ENCODE measurements around the gene NDP.
"Not testable (repeated sequence)": the region's sequence is repeated elsewhere in the genome, so short reads cannot be mapped to it uniquely, and the experiment has no call there.

Gene NDP

GRCh38 chrX:43970528-43970927 is 2.7 kb downstream of the NDP start:
- no peak for DNase-seq

GRCh38 chrX:43969504-43970501 is 3.4 kb downstream of the NDP start:
- no peak for DNase-seq

DNA sequence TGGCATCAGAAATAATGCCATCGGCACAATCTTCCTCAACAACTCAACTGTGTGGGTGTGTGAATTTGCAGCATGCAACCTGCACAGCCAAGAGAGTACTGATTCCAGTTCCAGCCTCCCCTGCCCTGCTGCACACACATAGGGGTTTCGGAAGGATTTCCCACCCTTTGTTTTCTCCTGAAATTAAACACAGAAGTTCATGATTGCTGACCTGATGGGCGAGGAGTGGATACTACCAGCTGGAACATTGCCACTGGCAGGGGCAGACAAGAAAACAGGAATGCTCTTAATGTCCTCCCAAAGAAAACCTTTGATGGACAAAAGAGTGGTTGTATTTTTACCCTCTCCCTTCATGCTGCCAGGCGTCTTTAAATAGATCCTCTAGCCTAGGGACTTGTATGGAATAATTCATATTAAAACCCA is 4.8 kb downstream of the NDP start:
- no peak for DNase-seq

- DNase-seq, result no peak
These were observed 8.3 kb downstream of the NDP start for GRCh38 chrX:43964936-43965335.

DNA sequence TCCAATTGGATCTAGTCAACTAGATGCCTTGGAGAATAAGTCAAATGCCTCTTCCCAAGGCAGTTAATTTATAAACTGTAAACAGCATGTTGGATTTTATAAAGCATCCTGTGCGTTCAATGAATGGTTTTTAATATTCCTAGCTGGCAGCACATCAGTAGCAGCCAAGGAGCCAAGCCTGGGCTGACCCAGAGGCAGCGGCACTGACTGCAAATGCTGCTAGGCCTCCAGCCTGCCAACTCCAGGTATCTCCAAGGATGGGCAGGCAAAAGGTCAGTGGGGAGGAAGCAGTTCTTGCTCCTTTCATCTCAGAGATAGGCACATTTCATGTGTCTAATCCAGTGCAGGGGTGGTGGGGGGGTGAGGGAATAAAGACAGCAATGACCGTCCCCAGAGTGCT is 9.5 kb downstream of the NDP start:
- DNase-seq, result no peak

GRCh38 chrX:43962636-43963035 is 10.6 kb downstream of the NDP start:
- no peak for DNase-seq

DNA sequence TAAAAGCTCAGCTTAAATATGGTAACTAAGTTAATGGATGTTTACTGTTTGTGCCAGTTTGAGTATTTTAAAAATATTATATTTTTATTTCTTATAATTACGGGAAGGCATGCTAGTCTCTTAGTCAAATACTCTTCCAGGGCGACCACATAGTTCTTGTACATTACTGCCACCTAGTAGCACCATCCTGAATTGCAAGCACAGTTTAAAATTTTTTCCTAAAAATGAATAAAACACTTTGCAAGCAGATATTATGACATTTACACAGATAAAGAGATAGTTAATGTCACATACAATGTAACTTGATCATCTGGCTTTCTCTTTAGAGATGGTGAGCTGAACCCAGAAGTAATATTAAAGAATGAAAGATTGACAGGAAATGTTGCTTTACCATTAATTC is 11.5 kb downstream of the NDP start:
- DNase-seq, result peak in 1 of 2 donors; percentile 21

- DNase-seq, result peak; percentile 68 to 69
These were observed 14.7 kb downstream of the NDP start for GRCh38 chrX:43958529-43958928.

- DNase-seq, result no peak
These were observed 17.2 kb downstream of the NDP start for GRCh38 chrX:43956034-43956433.

GRCh38 chrX:43953218-43953617 is 20.0 kb downstream of the NDP start:
- no peak for DNase-seq

DNA sequence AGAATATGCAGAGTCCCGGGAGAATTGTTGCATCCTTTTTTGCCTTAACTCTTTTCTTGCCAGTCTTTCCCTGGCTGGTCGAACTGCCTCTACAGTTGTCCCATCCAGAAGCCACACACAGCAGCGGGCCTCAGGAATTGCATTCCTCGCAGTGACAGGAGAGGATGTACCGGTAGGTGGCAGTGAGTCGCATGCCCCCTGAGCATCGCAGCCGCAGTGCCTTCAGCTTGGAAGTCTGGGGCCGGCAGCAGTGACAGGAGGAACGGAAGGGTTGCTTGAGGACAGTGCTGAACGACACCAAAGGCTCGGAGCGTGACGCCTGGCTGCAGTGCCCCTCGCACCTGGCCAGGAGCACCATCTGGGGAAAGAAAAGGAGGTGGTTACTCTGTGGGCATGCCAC is 23.5 kb downstream of the NDP start:
- peak in 1 of 2 donors; percentile 21 for DNase-seq

- DNase-seq, result peak in 1 of 2 donors; percentile 23
These were observed 32.2 kb downstream of the NDP start for GRCh38 chrX:43940816-43941474.

- no peak for DNase-seq
These were observed 33.8 kb downstream of the NDP start for GRCh38 chrX:43939187-43939926.

- DNase-seq, result not testable (repeated sequence)
These were observed 51.2 kb downstream of the NDP start for GRCh38 chrX:43922032-43922431.

DNA sequence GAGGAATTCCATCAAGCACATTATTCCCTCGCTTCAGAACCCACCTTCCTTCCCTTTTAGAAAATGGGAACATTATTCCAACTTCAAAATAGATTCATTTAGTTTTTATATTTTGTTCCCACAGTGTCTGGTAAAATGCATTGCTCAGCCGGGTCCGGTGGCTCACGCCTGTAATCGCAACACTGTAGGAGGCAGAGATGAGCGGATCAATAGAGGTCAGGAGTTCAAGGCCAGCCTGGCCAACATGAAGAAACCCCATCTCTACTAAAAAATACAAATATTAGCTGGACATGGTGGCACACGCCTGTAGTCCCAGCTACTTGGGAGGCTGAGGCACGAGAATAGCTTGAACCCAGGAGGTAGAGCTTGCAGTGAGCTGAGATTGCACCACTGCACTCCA is 62.4 kb downstream of the NDP start:
- DNase-seq, result not testable (repeated sequence)

DNA sequence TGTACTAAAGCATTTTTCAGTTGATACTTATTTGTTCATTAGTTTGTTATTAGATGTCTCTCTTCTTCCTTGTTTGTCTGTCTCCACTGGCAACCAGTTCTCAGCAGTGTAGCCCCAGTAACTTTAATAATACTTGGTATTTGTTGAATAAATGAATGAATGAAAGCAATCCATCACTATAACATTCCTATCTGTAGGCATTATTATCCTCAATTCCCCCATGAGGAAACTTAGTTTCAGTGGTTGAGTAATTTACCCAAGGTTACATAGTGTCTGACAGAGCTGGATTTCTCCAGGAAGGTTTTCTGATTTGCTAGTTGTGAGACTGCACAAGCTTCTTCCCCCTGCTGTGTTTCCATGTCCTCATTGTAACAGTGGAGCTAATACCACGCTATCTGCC is 63.2 kb downstream of the NDP start:
- no peak for DNase-seq

DNA sequence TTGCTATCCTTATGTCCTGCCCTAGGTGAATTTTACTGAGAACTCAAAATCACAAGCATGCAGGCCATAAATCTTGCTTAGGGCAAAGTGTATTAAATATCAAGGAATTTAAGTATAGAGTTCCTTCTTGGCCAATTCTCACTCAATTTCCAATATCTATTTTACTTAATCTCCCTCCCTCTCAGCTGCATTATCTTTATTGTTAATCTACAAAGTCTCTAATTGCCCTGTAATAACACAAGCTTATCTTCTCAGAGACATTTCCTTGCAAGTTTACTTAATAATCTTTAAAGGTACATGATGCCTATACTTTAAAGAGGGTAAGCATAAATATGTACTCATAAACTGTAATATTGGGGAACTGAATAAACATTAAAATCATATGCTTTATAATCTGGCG is 64.0 kb downstream of the NDP start:
- DNase-seq, result no peak

- DNase-seq, result no peak
These were observed 73.0 kb downstream of the NDP start for GRCh38 chrX:43899878-43900815.
